GM19023 (cell line): ENCODE measurements around the gene CERCAM.

Source experiments
- ATAC-seq: cut with Tn5 transposase; IDR thresholded peaks from one replicate; pipeline ENCODE4 v1.9.1; 2021; ENCODE audit warnings: mild to moderate bottlenecking, moderate library complexity; ENCODE audit not compliant: unreplicated experiment

Gene CERCAM

GRCh38 chr9:128420651-128421481 lies at the start of gene CERCAM:
Gene CERCAM (plus strand): TSS chr9:128420857. CDS start chr9:128420878, 21 bp downstream.
- peak; percentile 74 for ATAC-seq

GRCh38 chr9:128371630-128372117 lies 49.0 kb upstream of the CERCAM start:
- ATAC-seq, result no peak

- ATAC-seq, result no peak
These were observed 48.4 kb upstream of the CERCAM start for GRCh38 chr9:128372188-128372641.

- no peak for ATAC-seq
These were observed 47.9 kb upstream of the CERCAM start for GRCh38 chr9:128372784-128373183.

- no peak for ATAC-seq
These were observed 46.4 kb upstream of the CERCAM start for GRCh38 chr9:128374221-128374675.

- ATAC-seq, result no peak
These were observed 44.8 kb upstream of the CERCAM start for GRCh38 chr9:128375865-128376264.

GRCh38 chr9:128382261-128382660 lies 38.4 kb upstream of the CERCAM start:
- ATAC-seq, result no peak

- ATAC-seq, result no peak
These were observed 37.5 kb upstream of the CERCAM start for GRCh38 chr9:128383007-128383753.

- ATAC-seq, result no peak
These were observed 36.9 kb upstream of the CERCAM start for GRCh38 chr9:128383791-128384190.

GRCh38 chr9:128384801-128385495 lies 35.7 kb upstream of the CERCAM start:
- ATAC-seq, result no peak

GRCh38 chr9:128385496-128386460 lies 34.9 kb upstream of the CERCAM start:
- ATAC-seq, result no peak

- ATAC-seq, result no peak
These were observed 32.5 kb upstream of the CERCAM start for GRCh38 chr9:128388150-128388549.

GRCh38 chr9:128389395-128390149 lies 31.1 kb upstream of the CERCAM start:
- ATAC-seq, result no peak

GRCh38 chr9:128390150-128390812 lies 30.4 kb upstream of the CERCAM start:
- ATAC-seq, result no peak

GRCh38 chr9:128390813-128391711 lies 29.6 kb upstream of the CERCAM start:
- ATAC-seq, result no peak

GRCh38 chr9:128391956-128392301 lies 28.7 kb upstream of the CERCAM start:
- no peak for ATAC-seq

- ATAC-seq, result no peak
These were observed 28.1 kb upstream of the CERCAM start for GRCh38 chr9:128392302-128393144.
